NCI-H2107 treated with DMSO at 0.1 percent for 48 hours (cell line): ENCODE measurements around the gene RBMS3.
"Not testable (repeated sequence)": the region's sequence is repeated elsewhere in the genome, so short reads cannot be mapped to it uniquely, and the experiment has no call there.

Experiments used
- DNase-seq: peaks from one replicate; lab custom pipeline; 2025; ENCODE audit not compliant: unreplicated experiment; lab: John Stamatoyannopoulos, UW

The RBMS3 gene

GRCh38 chr3:30042916-30043555 lies 762.2 kb downstream of the RBMS3 start:
- no peak for DNase-seq

GRCh38 chr3:30044515-30044914 lies 763.6 kb downstream of the RBMS3 start:
- DNase-seq: no peak

GRCh38 chr3:30048431-30048830 lies 767.6 kb downstream of the RBMS3 start:
- no peak for DNase-seq

- not testable (repeated sequence) for DNase-seq
Measured at GRCh38 chr3:30050116-30050515, 769.2 kb downstream of the RBMS3 start.

GRCh38 chr3:30059240-30059639 lies 778.4 kb downstream of the RBMS3 start:
- DNase-seq: no peak
